ENCODE results near the gene FKBP1C. TPM values are rescaled to one million over a fixed set of nuclear protein-coding genes. Genes with fewer than 3 reads are reported as not detected.
"Not testable (repeated sequence)": the region's sequence is repeated elsewhere in the genome, so short reads cannot be mapped to it uniquely, and the experiment has no call there.

Gene FKBP1C
- total RNA-seq, 6 donors from 2014 or later = 1.2 to 1.3 TPM; not detected in 4

GRCh38 chr6:63224179-63224578, 12.9 kb downstream of the FKBP1C start:
- no peak overlapping the region for H3K27ac ChIP-seq
- no peaks in the 10 kb centered on the region for H3K9me3 ChIP-seq
- WGBS, 2 donors = 65 to 86% methylated on average over 2 of the region's 2 CpGs
- H3K4me3 ChIP-seq = no peak overlapping the region
- no peak for DNase-seq
- no peaks in the 10 kb centered on the region for H3K36me3 ChIP-seq
- TF ChIP-seq EP300 (IDR thresholded peaks at IDR 0.05) = no peak
- no peak for TF ChIP-seq POLR2A (IDR thresholded peaks at IDR 0.05)
- no peak for TF ChIP-seq POLR2AphosphoS5 (IDR thresholded peaks at IDR 0.05)
- TF ChIP-seq CTCF (IDR thresholded peaks at IDR 0.05) = no peak
- ATAC-seq (ENCODE audit: low FRiP score in 2 of 2) = no peak
- H3K4me1 ChIP-seq = no peaks in the 10 kb centered on the region
- H3K27me3 ChIP-seq = no peaks in the 10 kb centered on the region

GRCh38 chr6:63225987-63226386, 14.7 kb downstream of the FKBP1C start:
- WGBS, 2 donors = 56 to 64% methylated on average over 4 of the region's 4 CpGs
- DNase-seq; ATAC-seq (ENCODE audit: low FRiP score in 2 of 2); H3K4me1 ChIP-seq; H3K9me3 ChIP-seq; H3K4me3 ChIP-seq; H3K27me3 ChIP-seq; H3K36me3 ChIP-seq; H3K27ac ChIP-seq: not testable (repeated sequence)

GRCh38 chr6:63227928-63228894, 16.9 kb downstream of the FKBP1C start:
- H3K9me3 ChIP-seq; H3K4me1 ChIP-seq; ATAC-seq (ENCODE audit: low FRiP score in 2 of 2); H3K36me3 ChIP-seq; H3K27ac ChIP-seq; H3K27me3 ChIP-seq; H3K4me3 ChIP-seq: not testable (repeated sequence)
- DNase-seq = peak in 1 of 2 donors; percentile 68
- 84 to 94% methylated on average over 13 to 24 of the region's 32 CpGs for WGBS, 2 donors

GRCh38 chr6:63230027-63230426, 18.8 kb downstream of the FKBP1C start:
- H3K9me3 ChIP-seq; ATAC-seq (ENCODE audit: low FRiP score in 2 of 2); H3K27ac ChIP-seq; H3K4me1 ChIP-seq; H3K4me3 ChIP-seq; H3K36me3 ChIP-seq; H3K27me3 ChIP-seq: not testable (repeated sequence)
- 79 to 89% methylated on average over 13 of the region's 13 CpGs for WGBS, 2 donors
- DNase-seq = peak in 1 of 2 donors; percentile 53

GRCh38 chr6:63230511-63230910, 19.2 kb downstream of the FKBP1C start:
- H3K27ac ChIP-seq; H3K4me1 ChIP-seq; H3K27me3 ChIP-seq; H3K36me3 ChIP-seq; H3K4me3 ChIP-seq; H3K9me3 ChIP-seq; ATAC-seq (ENCODE audit: low FRiP score in 2 of 2): not testable (repeated sequence)
- 73% methylated on average over 10 of the region's 12 CpGs; no CpG with 5 or more reads in 1 of the 2 donors for WGBS, 2 donors
- peak in 1 of 2 donors; percentile 51 for DNase-seq

- no peaks in the 10 kb centered on the region for H3K36me3 ChIP-seq
- no peaks in the 10 kb centered on the region for H3K9me3 ChIP-seq
- DNase-seq (no peak), ATAC-seq (ENCODE audit: low FRiP score in 2 of 2) (no peak)
- no peak overlapping the region for H3K27ac ChIP-seq
- no peaks in the 10 kb centered on the region for H3K4me1 ChIP-seq
- WGBS, 2 donors = 53 to 57% methylated on average over 3 of the region's 3 CpGs
- TF ChIP-seq POLR2AphosphoS5 (IDR thresholded peaks at IDR 0.05) = no peak
- TF ChIP-seq CTCF (IDR thresholded peaks at IDR 0.05) = no peak
- TF ChIP-seq POLR2A (IDR thresholded peaks at IDR 0.05) = no peak
- TF ChIP-seq EP300 (IDR thresholded peaks at IDR 0.05) = no peak
- no peak overlapping the region for H3K4me3 ChIP-seq
- no peaks in the 10 kb centered on the region for H3K27me3 ChIP-seq
These were observed 25.1 kb downstream of the FKBP1C start for GRCh38 chr6:63236398-63236817.

GRCh38 chr6:63245420-63245819, 34.2 kb downstream of the FKBP1C start:
- Histone ChIP-seq H3K4me1 (no peaks in the 10 kb centered on the region), H3K36me3 (no peaks in the 10 kb centered on the region), H3K9me3 (no peaks in the 10 kb centered on the region), H3K4me3 (no peak overlapping the region), H3K27me3 (no peaks in the 10 kb centered on the region), H3K27ac (no peak overlapping the region)
- TF ChIP-seq EP300 (IDR thresholded peaks at IDR 0.05) = no peak
- no peak for TF ChIP-seq POLR2AphosphoS5 (IDR thresholded peaks at IDR 0.05)
- no peak for TF ChIP-seq CTCF (IDR thresholded peaks at IDR 0.05)
- no peak for TF ChIP-seq POLR2A (IDR thresholded peaks at IDR 0.05)
- no peak for DNase-seq
- WGBS, 2 donors = 53 to 57% methylated on average over 2 of the region's 2 CpGs
- no peak for ATAC-seq (ENCODE audit: low FRiP score in 2 of 2)

All from upper lobe of left lung (tissue), 6 donors.